OCI-LY1 (cell line): Measurements from ENCODE around the gene TRIM63.
"Not testable (repeated sequence)": the region's sequence is repeated elsewhere in the genome, so short reads cannot be mapped to it uniquely, and the experiment has no call there.

Source experiments
- H2AFZ ChIP-seq: fragments of 200-600 bp; sonication (generic), shearing (Covaris generic); 2 replicates; pipeline ENCODE4 v1.6.0; 2014; ENCODE audit warnings: antibody characterized with exemption, mild to moderate bottlenecking, low read length
- H3F3A ChIP-seq: fragments of 200-600 bp; sonication (generic), shearing (Covaris generic); 2 replicates; pipeline ENCODE4 v1.6.0; 2014; ENCODE audit warnings: mild to moderate bottlenecking, antibody characterized with exemption, low read length, moderate library complexity; ENCODE audit not compliant: insufficient read depth
- H3K27ac ChIP-seq: fragments of 200-600 bp; sonication (generic); 2 replicates; pipeline ENCODE4 v1.5.1; 2014; ENCODE audit warnings: low read length, mixed run types, mild to moderate bottlenecking, low read depth; ENCODE audit not compliant: poor library complexity, severe bottlenecking
- H3K27me3 ChIP-seq: fragments of 200-600 bp; sonication (generic); 2 replicates; pipeline ENCODE4 v1.6.0; 2014; ENCODE audit warnings: antibody characterized with exemption, mild to moderate bottlenecking, low read length, moderate library complexity; ENCODE audit not compliant: insufficient read depth
- H3K36me3 ChIP-seq: fragments of 200-600 bp; sonication (generic); 2 replicates; pipeline ENCODE4 v1.6.1; 2014; ENCODE audit warnings: mild to moderate bottlenecking, antibody characterized with exemption, low read length, moderate library complexity, mixed read lengths; ENCODE audit not compliant: insufficient read depth
- H3K4me1 ChIP-seq: fragments of 200-600 bp; sonication (generic); 2 replicates; pipeline ENCODE4 v1.5.1; 2014; ENCODE audit warnings: mild to moderate bottlenecking, low read length, moderate library complexity; ENCODE audit not compliant: insufficient read depth, severe bottlenecking
- H3K4me2 ChIP-seq: fragments of 200-600 bp; sonication (generic), shearing (Covaris generic); 2 replicates; pipeline ENCODE4 v1.6.1; 2014; ENCODE audit warnings: low read length
- H3K4me3 ChIP-seq: fragments of 200-600 bp; sonication (generic); 2 replicates; pipeline ENCODE4 v1.5.1; 2014; ENCODE audit warnings: low read length, low read depth, mild to moderate bottlenecking, mixed read lengths; ENCODE audit not compliant: poor library complexity, severe bottlenecking
- H3K79me2 ChIP-seq: fragments of 200-600 bp; shearing (Covaris generic); 2 replicates; pipeline ENCODE4 v1.6.1; 2016; ENCODE audit warnings: mixed run types, low read length, mixed read lengths; ENCODE audit not compliant: insufficient read depth
- H3K9ac ChIP-seq: fragments of 200-600 bp; sonication (generic), shearing (Covaris generic); 2 replicates; pipeline ENCODE4 v1.6.1; 2014; ENCODE audit warnings: mild to moderate bottlenecking, low read length, mixed read lengths
- H3K9me2 ChIP-seq: fragments of 200-600 bp; sonication (generic), shearing (Covaris generic); 2 replicates; pipeline ENCODE4 v1.6.1; 2014; ENCODE audit warnings: low read depth, mild to moderate bottlenecking, low read length, mixed read lengths
- H3K9me3 ChIP-seq: fragments of 200-600 bp; shearing (Covaris generic); 2 replicates; pipeline ENCODE4 v1.6.1; 2014; ENCODE audit warnings: low read length, mixed read lengths
- H4K20me1 ChIP-seq: fragments of 200-600 bp; sonication (generic), shearing (Covaris generic); 2 replicates; pipeline ENCODE4 v1.6.0; 2016; ENCODE audit warnings: mild to moderate bottlenecking, low read length; ENCODE audit not compliant: insufficient read depth
- EZH2 ChIP-seq: fragments of 200-600 bp; sonication (generic), shearing (Covaris generic); IDR thresholded peaks from 2 replicates; pipeline ENCODE4 v1.8.0; 2017; ENCODE audit warnings: borderline replicate concordance, mixed run types, mild to moderate bottlenecking, antibody characterized with exemption, low read length, moderate library complexity, mixed read lengths
- TF ChIP-seq, protein P1 (sequence below): fragments of 200-600 bp; sonication (generic), shearing (Covaris generic); IDR thresholded peaks from 2 replicates; pipeline ENCODE4 v1.5.1; 2017; ENCODE audit warnings: mild to moderate bottlenecking, antibody characterized with exemption, low read length, moderate library complexity, mixed read lengths

Gene TRIM63

DNA sequence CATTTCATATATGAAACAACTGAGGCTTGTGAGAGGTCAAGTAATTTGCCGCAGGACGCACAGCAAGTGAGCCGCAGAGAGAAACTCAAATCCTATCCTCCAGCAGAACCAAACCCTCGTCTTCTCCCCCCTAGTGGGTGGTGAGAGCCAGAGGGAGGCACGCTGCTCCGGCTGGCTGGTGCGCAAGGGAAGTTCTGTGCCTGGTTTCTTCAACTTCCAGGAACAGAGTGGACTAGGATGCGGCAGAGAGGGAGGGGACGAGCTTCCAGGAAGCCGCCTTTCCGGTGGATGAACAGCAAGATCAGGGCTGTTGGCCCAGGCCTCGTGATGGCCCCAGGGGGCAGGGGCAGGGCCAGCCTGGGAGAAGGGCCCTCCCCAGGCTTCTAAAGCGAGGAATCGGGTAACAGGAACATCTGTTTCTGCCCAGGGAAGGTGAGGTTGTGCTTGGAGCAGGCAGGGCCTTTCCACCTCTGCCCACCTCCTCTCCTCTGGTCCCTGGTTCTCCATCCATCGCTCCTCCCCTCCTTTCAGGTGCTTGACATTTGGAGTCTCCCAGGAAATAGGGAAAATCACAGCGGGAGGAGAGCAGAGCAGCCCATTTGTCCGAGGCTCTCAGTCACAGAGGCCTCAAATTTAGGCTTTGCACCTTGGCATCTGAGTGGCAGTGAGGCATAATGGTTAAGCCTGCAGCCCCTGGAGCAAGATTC lies 27.4 kb upstream of the TRIM63 start:
- Histone ChIP-seq H3K9ac (no peak overlapping the region), H3K27ac (no peak overlapping the region)

DNA sequence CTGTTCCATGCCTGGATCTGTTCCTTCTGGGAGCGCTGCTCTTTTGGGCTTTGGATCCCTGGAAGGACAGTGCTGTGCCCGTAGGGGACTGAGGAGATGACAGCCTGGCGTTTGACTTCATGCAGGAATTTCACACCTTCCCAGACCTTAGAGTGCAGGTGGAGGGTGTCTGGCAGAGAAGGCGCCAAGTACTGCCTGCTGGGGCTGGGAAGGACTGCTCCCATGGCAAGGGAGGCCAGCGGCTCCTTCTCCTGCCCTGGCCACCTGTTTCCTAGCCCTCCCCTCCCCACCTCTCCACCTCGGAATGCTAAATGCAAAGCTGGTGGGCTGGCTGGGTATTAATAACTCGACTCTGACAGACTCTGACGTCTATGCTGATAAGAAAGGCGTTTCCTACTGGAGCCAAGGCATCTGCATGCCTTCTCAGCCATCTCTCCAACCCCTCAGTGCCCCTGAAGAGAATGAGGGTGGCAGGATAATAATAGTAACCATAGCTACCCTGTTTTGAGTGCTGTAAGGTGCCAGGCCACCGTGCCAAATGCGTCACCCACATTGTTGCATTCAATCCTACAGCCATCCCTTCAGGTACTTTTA lies 26.7 kb upstream of the TRIM63 start:
- H3K27me3 ChIP-seq: no peaks in the 10 kb centered on the region
- no peaks in the 10 kb centered on the region for H3K9me2 ChIP-seq
- no peak overlapping the region for H3K4me2 ChIP-seq
- H3K27ac ChIP-seq: no peak overlapping the region
- H3K9ac ChIP-seq: no peak overlapping the region
- no peaks in the 10 kb centered on the region for H3K36me3 ChIP-seq
- no peak overlapping the region for H3K4me3 ChIP-seq
- H3K4me1 ChIP-seq: no peaks in the 10 kb centered on the region
- no peaks in the 10 kb centered on the region for H3K9me3 ChIP-seq
- TF ChIP-seq EZH2: no peak
- TF ChIP-seq, protein P1, sequence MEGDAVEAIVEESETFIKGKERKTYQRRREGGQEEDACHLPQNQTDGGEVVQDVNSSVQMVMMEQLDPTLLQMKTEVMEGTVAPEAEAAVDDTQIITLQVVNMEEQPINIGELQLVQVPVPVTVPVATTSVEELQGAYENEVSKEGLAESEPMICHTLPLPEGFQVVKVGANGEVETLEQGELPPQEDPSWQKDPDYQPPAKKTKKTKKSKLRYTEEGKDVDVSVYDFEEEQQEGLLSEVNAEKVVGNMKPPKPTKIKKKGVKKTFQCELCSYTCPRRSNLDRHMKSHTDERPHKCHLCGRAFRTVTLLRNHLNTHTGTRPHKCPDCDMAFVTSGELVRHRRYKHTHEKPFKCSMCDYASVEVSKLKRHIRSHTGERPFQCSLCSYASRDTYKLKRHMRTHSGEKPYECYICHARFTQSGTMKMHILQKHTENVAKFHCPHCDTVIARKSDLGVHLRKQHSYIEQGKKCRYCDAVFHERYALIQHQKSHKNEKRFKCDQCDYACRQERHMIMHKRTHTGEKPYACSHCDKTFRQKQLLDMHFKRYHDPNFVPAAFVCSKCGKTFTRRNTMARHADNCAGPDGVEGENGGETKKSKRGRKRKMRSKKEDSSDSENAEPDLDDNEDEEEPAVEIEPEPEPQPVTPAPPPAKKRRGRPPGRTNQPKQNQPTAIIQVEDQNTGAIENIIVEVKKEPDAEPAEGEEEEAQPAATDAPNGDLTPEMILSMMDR: no peak
- no peaks in the 10 kb centered on the region for H4K20me1 ChIP-seq
- H3K79me2 ChIP-seq: no peaks in the 10 kb centered on the region
- H3F3A ChIP-seq: no peaks in the 10 kb centered on the region
- H2AFZ ChIP-seq: no peak overlapping the region

More for the DNA sequence above, 27.4 kb upstream of the TRIM63 start:
- H3K4me1 ChIP-seq: no peaks in the 10 kb centered on the region
- H3K79me2 ChIP-seq: no peaks in the 10 kb centered on the region
- H3K9me2 ChIP-seq: no peaks in the 10 kb centered on the region
- no peaks in the 10 kb centered on the region for H3K9me3 ChIP-seq
- H3K27me3 ChIP-seq: no peaks in the 10 kb centered on the region
- no peak for TF ChIP-seq EZH2
- TF ChIP-seq, protein P1: no peak
- no peak overlapping the region for H3K4me2 ChIP-seq
- no peaks in the 10 kb centered on the region for H3K36me3 ChIP-seq
- H4K20me1 ChIP-seq: no peaks in the 10 kb centered on the region
- no peak overlapping the region for H2AFZ ChIP-seq
- no peak overlapping the region for H3K4me3 ChIP-seq
- H3F3A ChIP-seq: no peaks in the 10 kb centered on the region

DNA sequence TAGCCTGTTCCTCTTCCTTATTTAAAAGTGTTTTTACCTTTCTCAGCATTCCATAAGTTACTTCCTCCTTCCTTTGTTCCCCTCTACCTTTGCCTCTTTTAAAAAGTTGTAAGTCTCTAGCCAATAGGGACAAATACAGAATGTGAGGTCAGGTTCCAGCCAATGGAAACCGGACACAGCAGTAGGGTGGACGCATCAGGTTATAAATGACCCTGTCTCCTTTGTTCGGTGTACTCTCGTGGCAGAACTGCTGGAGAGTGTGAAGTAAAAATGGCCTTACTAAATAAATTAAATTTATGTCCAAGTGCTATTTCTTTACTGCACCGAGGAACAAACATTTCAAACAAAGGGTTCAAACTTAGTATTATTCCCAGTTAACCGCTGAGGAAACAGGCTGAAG lies 26.1 kb upstream of the TRIM63 start:
- H3K9me3 ChIP-seq, H3K4me1 ChIP-seq, H3K9ac ChIP-seq, H3K4me3 ChIP-seq, H3F3A ChIP-seq, H3K36me3 ChIP-seq, H3K9me2 ChIP-seq, H3K27ac ChIP-seq, H2AFZ ChIP-seq, H4K20me1 ChIP-seq, H3K4me2 ChIP-seq, H3K79me2 ChIP-seq, H3K27me3 ChIP-seq: not testable (repeated sequence)

DNA sequence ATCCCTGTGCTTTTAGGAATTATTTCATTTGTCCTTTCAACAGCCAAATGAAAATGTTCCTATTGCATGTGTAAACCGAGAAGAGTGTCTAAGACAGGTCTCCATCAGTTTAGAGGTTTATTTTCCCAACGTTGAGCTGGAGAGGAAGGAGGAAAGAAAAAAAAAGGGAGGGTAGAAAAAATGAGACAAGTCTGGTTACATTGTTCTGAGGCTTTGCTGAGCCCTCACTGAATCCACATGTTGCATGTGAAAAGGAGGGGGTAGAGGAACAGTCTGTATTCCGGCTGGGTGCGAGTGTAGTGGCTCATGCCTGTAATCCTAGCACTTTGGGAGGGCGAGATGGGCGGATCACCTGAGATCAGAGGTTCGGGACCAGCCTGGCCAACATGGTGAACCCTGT lies 25.0 kb upstream of the TRIM63 start:
- TF ChIP-seq, protein P1: no peak
- TF ChIP-seq EZH2: no peak
- Histone ChIP-seq H3K79me2 (no peaks in the 10 kb centered on the region), H3K36me3 (no peaks in the 10 kb centered on the region), H3K9ac (no peak overlapping the region), H4K20me1 (no peaks in the 10 kb centered on the region), H3K27ac (no peak overlapping the region), H3F3A (no peaks in the 10 kb centered on the region), H3K9me3 (no peaks in the 10 kb centered on the region), H3K4me3 (no peak overlapping the region), H2AFZ (no peak overlapping the region), H3K4me1 (no peaks in the 10 kb centered on the region), H3K4me2 (no peak overlapping the region), H3K27me3 (no peaks in the 10 kb centered on the region), H3K9me2 (no peaks in the 10 kb centered on the region)
